Muscle layer of colon (tissue), 2 donors: ENCODE results near the gene IL4R.

ENCODE experiments used
- H3K27ac ChIP-seq: one replicate; pipeline ENCODE4 v1.7.0; 2013; ENCODE audit warnings: low read depth, mild to moderate bottlenecking, low read length, moderate library complexity
- H3K27me3 ChIP-seq, 2 donors: one replicate each; pipeline ENCODE4 v1.7.0; 2013; ENCODE audit warnings: low read length in 2 of 2, mild to moderate bottlenecking in 2 of 2; ENCODE audit not compliant: insufficient read depth in 2 of 2, control insufficient read depth in 1 of 2
- H3K36me3 ChIP-seq: one replicate; pipeline ENCODE4 v1.7.0; 2013; ENCODE audit warnings: mild to moderate bottlenecking, low read length; ENCODE audit not compliant: insufficient read depth
- H3K4me1 ChIP-seq: one replicate; pipeline ENCODE4 v1.7.0; 2013; ENCODE audit warnings: mild to moderate bottlenecking, low read length; ENCODE audit not compliant: insufficient read depth
- H3K4me3 ChIP-seq, 2 donors: one replicate each; pipeline ENCODE4 v1.7.0; 2013; ENCODE audit warnings: low read length in 2 of 2, low read depth in 1 of 2, mild to moderate bottlenecking in 1 of 2, moderate library complexity in 1 of 2
- H3K9ac ChIP-seq: one replicate; pipeline ENCODE4 v1.7.0; 2013; ENCODE audit warnings: low read length
- H3K9me3 ChIP-seq: one replicate; pipeline ENCODE4 v1.7.0; 2013; ENCODE audit warnings: mild to moderate bottlenecking, low read length
- donor health status: abdominal sarcoma.
- donor health status: Adenocarcinoma of cecum.

Gene IL4R

DNA sequence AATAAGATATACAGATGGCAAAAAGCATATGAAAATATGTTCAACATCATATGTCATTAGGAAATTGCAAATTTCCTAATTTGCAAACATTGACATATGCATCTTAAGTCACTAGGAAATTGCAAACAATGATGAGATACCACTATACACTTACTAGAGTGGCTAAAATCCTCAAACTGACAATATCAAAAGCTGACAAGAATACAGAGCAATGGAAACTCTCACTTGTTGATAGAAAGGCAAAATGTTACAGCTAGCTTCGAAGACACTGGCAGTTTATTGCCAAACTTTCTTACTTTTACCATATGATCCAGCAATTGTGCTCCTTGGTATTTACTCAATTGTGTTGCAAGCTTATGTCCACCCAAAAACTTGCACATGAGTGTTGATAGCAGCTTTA lies 5.0 kb upstream of the IL4R start:
- no peak overlapping the region for H3K27ac ChIP-seq
- H3K36me3 ChIP-seq, result no peaks in the 10 kb centered on the region
- H3K9me3 ChIP-seq, result no peaks in the 10 kb centered on the region
- H3K4me1 ChIP-seq, result peaks cover 3% of the 10 kb centered on the region
- no peak overlapping the region for H3K9ac ChIP-seq
- H3K27me3 ChIP-seq, result no peaks in the 10 kb centered on the region
- H3K4me3 ChIP-seq, result no peak overlapping the region

DNA sequence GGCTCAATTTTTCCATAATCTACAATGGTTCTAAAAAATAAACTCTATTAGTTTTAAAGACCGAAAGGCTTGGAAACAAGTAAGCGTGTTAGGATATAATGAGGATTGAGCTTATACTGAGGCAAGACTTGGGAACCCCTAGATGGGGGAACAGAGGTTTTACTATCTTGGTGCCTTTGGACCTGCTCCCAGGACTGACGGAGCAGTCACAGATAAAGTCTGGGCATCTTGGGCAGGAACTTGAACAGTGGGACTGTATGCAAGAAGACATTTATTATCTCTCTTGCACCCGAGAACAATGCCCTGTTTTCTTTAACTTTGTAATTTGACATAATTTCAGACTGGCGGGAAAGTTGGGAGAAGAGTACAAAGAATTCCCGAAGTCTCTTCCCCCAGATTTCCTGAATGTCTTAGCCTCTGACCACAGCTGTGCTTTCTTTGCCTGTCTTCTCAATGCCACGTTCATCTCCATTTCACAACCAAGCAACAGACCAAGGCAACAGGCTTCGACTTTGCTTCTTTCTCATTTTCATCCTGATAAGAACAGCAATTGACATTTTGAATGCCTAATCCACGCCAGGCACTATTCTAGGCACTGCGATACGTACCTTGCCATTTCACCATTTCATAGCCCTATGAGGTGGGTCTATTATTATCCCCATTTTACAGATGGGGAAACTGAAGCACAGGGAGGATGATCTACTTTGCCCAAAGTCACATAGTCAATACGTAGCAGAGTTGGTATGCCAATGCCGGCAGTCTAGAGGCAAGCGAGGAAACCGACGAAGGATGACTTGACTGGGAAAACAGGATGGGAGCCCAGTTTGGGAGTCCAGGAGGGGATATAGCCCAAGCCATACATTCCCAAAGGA lies 3.0 kb upstream of the IL4R start:
- Histone ChIP-seq H3K9me3 (no peaks in the 10 kb centered on the region), H3K4me3 (no peak overlapping the region), H3K27ac (no peak overlapping the region), H3K9ac (no peak overlapping the region), H3K4me1 (peaks cover 13% of the 10 kb centered on the region), H3K36me3 (no peaks in the 10 kb centered on the region), H3K27me3 (no peaks in the 10 kb centered on the region)

DNA sequence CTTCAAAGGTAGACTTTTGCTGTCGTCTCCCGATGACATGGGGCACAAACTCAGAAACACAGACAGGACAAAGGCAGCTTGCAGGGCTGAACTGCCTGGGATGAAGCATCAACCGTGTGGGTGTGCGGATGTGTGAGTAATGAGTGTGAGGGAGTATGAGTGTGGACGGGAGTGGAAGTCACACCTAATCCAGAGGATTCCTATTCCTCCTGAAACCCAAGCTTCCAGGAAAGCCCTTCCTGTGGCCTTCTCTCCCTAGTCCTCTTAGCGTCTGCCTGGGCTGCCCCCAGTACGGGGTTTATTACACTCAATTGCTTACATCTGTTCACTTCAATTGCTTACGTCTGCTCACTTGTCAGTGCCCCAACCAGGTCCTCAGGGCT lies 2.3 kb upstream of the IL4R start:
- H3K9ac ChIP-seq, result no peak overlapping the region
- H3K36me3 ChIP-seq, result no peaks in the 10 kb centered on the region
- no peaks in the 10 kb centered on the region for H3K9me3 ChIP-seq
- no peaks in the 10 kb centered on the region for H3K27me3 ChIP-seq
- peaks cover 20% of the 10 kb centered on the region for H3K4me1 ChIP-seq
- H3K4me3 ChIP-seq, result no peak overlapping the region
- H3K27ac ChIP-seq, result no peak overlapping the region

- Histone ChIP-seq H3K27ac (no peak overlapping the region), H3K27me3 (no peaks in the 10 kb centered on the region), H3K4me1 (peaks cover 24% of the 10 kb centered on the region), H3K4me3 (no peak overlapping the region), H3K36me3 (no peaks in the 10 kb centered on the region), H3K9me3 (no peaks in the 10 kb centered on the region), H3K9ac (no peak overlapping the region)
Measured at GRCh38 chr16:27311897-27312303, 1.9 kb upstream of the IL4R start.

DNA sequence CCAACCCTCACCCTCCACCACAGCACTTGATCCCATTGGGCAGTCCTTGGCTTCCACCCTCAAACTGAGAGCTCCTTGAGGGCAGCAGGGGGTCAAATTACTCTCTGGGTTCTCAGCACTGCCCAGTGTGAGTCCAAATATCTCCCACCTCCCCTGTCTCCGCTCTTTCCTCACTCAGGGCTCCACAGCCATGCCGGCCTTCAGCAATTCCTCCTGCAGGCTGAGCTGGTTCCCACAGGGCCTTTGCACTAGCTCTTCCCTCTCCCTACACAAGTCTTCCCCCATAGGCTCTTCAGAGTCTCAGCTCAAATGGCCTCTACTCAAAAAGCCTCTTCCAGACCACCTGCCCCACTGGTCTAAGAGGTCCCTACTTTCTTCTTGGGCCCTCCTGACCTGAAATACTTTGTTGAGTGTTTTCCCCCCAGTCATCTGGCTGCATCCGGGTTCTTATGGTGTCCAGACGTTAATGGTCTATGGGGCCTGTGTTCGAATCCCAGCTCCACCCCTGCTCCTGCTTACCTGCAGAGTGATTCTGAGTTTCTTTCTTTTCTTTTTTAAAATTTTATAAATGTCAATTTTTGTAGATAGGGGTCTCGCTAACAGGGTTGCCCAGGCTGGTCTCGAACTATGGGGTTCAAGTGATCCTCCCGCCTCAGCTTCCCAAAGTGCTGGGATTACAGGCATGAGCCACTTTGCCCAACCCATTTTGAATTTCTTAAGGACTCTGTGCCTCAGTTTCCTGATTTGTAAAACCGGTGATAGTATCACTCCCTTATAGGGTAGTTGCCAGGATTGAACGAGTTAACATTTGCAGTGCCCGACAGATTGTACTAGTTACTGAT lies 973 bp upstream of the IL4R start:
- Histone ChIP-seq H3K4me1 (peaks cover 33% of the 10 kb centered on the region), H3K9ac (peak overlapping the region; percentile 70), H3K9me3 (no peaks in the 10 kb centered on the region), H3K27ac (peak overlapping the region; percentile 82), H3K4me3 (peak overlapping the region; percentile 57 to 100), H3K36me3 (no peaks in the 10 kb centered on the region), H3K27me3 (no peaks in the 10 kb centered on the region)

DNA sequence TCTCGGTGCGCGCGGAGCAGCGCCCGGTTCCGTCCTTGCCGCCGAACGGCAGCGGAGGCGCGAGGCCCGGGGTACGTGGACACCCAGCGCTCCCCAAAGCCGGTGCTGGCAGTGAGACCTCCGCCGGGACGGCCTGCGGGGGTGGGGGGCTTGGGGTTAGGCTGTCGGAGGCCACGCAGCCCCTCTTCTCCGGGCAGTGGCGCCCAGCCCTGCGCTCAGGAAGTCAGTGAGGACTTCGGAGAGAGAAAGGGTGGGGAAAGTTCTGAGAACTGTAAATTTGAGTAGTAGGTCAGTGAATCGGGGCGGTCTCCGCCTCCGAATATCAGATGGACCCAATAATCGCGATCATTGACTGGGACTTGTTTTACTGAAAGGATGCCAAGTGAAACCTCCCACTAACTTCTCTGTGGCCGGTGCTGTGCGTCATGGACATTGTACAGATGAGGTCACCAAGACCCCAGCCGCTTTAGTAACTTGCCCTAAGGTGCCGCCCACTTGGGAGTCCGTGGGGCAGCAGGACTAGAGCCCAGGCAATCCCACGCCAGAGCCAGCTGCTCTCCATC lies 468 bp downstream of the IL4R start:
- Histone ChIP-seq H3K4me1 (peaks cover 48% of the 10 kb centered on the region), H3K36me3 (no peaks in the 10 kb centered on the region)

DNA sequence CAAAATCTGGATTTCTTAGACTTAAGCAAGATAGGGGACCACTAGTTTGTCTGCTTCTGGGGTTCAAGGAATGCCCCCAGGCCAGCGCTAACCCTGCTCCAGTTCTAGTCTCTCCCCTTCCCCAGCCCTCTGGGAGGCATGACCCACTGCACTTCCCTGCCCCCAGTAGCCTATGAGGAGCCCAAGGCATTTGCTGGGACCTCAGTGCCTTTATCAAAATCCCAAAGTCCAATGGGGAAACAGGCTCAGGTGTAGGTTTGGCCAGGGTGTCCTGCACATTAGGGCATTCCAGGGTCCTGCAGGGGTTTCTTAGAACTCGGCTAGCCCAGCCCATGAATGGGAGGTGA lies 1.2 kb downstream of the IL4R start:
- Histone ChIP-seq H3K4me3 (peak overlapping the region; percentile 76 to 100), H3K9me3 (no peaks in the 10 kb centered on the region), H3K36me3 (no peaks in the 10 kb centered on the region), H3K4me1 (peaks cover 55% of the 10 kb centered on the region), H3K27ac (peak overlapping the region; percentile 98), H3K9ac (peak overlapping the region; percentile 82), H3K27me3 (no peaks in the 10 kb centered on the region)

More for the DNA sequence above, 468 bp downstream of the IL4R start:
- Histone ChIP-seq H3K9ac (peak overlapping the region; percentile 95), H3K27ac (peak overlapping the region; percentile 98), H3K9me3 (no peaks in the 10 kb centered on the region), H3K4me3 (peak overlapping the region; percentile 76 to 100), H3K27me3 (no peaks in the 10 kb centered on the region)

DNA sequence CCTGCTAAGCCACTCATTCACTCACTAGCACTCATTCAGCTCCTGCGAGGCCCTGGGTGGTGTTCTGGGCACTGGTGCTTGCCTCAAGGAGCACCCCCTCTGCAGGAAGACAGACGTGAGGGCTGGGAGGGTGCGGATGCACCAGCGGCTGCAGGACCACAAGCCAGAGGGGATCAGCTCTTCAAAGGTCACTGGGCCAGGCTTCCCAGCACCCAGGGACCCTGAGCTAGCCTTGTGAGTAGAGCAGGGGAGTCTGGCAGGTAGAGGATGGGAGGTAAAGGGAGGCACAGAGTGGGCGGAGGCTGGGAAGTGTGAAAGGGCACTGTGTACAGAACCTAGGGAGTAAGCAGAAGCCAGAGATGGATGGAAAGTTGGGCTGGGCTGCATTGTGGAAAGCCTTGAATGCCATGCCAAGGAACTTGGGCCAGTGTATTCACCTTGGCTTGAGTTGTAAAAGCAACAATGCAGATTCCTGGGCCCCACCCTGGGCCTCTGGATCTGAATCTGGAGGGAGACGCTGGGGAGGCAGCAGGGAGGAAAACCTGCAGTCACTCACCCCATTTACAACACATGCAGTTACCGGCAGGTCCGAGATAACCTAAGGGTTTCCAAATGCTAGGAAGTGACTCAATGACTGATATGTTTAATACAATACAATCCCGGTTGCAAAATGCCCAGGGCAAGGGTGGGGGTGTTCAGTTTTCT lies 1.7 kb downstream of the IL4R start:
- H3K4me3 ChIP-seq, result peak overlapping the region; percentile 39 to 76
- peak overlapping the region; percentile 98 for H3K27ac ChIP-seq
- peak overlapping the region; percentile 82 for H3K9ac ChIP-seq
- H3K4me1 ChIP-seq, result peaks cover 59% of the 10 kb centered on the region
- H3K9me3 ChIP-seq, result no peaks in the 10 kb centered on the region
- H3K36me3 ChIP-seq, result no peaks in the 10 kb centered on the region
- H3K27me3 ChIP-seq, result no peaks in the 10 kb centered on the region

DNA sequence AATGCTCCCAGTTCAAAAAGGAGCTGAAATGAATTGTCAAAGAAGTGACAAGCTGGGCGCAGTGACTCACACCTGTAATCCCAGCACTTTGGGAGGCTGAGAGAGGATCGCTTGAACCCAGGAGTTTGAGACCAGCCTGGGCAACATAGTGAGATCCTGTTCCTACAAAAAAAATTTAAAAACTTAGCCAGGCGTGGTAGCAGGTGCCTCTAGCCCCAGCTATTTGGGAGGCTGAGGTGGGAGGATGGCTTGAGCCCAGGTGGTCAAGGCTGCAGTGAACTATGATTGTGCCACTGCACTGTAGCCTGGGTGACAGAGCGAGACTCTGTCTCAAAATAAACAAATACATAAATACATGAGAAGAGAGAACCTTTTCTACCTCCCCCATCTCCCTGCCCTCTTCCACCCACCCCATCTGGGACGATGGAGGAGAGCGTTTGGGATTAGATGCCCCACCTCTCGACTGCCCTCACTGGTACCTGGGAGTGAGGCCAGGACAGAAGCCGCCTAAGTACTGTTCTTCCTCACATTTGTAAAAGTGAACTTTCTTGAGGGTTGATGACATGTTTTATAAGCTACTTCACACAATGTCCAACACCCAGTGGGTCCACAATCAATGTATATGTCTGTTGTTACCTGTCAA lies 2.4 kb downstream of the IL4R start:
- H3K4me3 ChIP-seq, result peak overlapping the region; percentile 39 to 76
- no peaks in the 10 kb centered on the region for H3K9me3 ChIP-seq
- no peaks in the 10 kb centered on the region for H3K27me3 ChIP-seq
- peak overlapping the region; percentile 98 for H3K27ac ChIP-seq
- no peaks in the 10 kb centered on the region for H3K36me3 ChIP-seq
- peak overlapping the region; percentile 82 for H3K9ac ChIP-seq
- H3K4me1 ChIP-seq, result peaks cover 66% of the 10 kb centered on the region

DNA sequence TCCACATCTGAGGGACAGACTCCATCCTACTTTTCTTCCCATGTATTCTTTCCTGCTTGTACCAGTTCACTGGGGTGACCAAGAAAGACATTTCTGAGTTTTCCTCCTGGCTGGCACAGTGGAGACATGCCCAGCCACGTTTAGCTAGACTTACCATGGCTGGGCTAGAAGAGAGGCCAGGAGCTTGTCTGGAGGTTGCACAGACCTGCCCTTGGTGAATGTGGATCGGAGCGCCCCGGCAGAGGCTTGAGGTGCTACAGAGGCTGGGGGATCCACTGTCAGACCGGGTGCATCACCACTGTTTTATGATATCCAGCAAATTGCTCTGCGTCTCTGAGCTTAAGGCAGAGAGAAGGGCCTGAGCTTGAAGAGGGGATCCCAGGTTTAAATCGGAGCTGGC lies 3.5 kb downstream of the IL4R start:
- peaks cover 75% of the 10 kb centered on the region for H3K4me1 ChIP-seq
- H3K27ac ChIP-seq, result peak overlapping the region; percentile 98
- peak overlapping the region in 1 of 2 donors; percentile 29 for H3K4me3 ChIP-seq
- H3K9ac ChIP-seq, result no peak overlapping the region
- H3K27me3 ChIP-seq, result no peaks in the 10 kb centered on the region
- H3K36me3 ChIP-seq, result no peaks in the 10 kb centered on the region
- no peaks in the 10 kb centered on the region for H3K9me3 ChIP-seq
